ENCODE measurements around the gene ADAMTS9. TPM values are rescaled to one million over a fixed set of nuclear protein-coding genes. Genes with fewer than 3 reads are reported as not detected.

The ADAMTS9 gene
- total RNA-seq, 1 donor from 2014 or later = 5.1 TPM

DNA sequence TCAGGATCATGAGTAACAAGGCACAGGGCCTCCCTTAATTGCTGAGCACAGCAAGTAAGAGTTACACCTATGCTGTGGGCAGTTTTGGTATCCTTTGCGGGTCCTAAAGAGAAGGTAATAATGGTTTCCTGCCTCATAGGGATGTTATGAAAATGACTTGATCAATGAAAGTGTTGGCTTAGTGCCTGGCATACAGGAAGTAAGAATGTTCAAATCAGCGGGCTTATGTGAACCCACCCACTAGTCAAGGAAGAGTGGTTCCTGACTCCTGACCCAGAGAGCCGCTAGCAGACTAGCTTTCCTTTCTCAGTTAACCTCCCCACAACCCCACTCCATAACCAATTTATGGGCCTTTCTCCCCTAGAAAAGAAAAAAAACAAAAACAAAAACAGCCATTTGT, 5.2 kb upstream of the ADAMTS9 start:
- no peaks in the 10 kb centered on the region for H3K27me3 Mint-ChIP-seq (ENCODE audit: low read depth)
- no peak for DNase-seq (ENCODE audit: low spot score)
- peaks cover 9% of the 10 kb centered on the region for H3K4me1 Mint-ChIP-seq (ENCODE audit: low read depth)
- no peak overlapping the region for H3K4me3 Mint-ChIP-seq (ENCODE audit: unreplicated experiment)
- TF ChIP-seq, protein P1, sequence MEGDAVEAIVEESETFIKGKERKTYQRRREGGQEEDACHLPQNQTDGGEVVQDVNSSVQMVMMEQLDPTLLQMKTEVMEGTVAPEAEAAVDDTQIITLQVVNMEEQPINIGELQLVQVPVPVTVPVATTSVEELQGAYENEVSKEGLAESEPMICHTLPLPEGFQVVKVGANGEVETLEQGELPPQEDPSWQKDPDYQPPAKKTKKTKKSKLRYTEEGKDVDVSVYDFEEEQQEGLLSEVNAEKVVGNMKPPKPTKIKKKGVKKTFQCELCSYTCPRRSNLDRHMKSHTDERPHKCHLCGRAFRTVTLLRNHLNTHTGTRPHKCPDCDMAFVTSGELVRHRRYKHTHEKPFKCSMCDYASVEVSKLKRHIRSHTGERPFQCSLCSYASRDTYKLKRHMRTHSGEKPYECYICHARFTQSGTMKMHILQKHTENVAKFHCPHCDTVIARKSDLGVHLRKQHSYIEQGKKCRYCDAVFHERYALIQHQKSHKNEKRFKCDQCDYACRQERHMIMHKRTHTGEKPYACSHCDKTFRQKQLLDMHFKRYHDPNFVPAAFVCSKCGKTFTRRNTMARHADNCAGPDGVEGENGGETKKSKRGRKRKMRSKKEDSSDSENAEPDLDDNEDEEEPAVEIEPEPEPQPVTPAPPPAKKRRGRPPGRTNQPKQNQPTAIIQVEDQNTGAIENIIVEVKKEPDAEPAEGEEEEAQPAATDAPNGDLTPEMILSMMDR (IDR thresholded peaks at IDR 0.05) = no peak
- no peaks in the 10 kb centered on the region for H3K36me3 Mint-ChIP-seq (ENCODE audit: low read depth)
- no peaks in the 10 kb centered on the region for H3K9me3 Mint-ChIP-seq (ENCODE audit: low read depth)
- no peak overlapping the region for H3K27ac Mint-ChIP-seq (ENCODE audit: unreplicated experiment)

DNA sequence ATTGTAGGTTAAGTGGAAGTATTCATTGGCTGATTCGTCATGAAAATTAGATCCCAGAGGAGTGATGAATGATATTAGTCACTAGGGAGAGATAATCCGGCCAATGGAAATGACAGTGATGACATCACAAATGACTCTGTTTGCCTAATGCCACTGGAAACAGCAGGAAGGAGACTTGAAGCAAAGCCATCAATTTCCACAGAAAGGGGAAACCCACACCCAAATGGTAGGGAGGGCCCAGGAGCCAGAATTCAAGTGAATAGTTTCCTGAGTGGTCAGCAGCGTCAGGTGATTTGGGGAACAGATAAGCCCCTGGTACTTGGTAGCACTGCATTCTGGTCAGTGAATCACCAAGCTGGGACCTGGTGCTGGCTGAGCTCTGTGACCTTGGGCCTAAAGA, 3.3 kb upstream of the ADAMTS9 start:
- H3K27ac Mint-ChIP-seq (ENCODE audit: unreplicated experiment) = no peak overlapping the region
- H3K36me3 Mint-ChIP-seq (ENCODE audit: low read depth) = no peaks in the 10 kb centered on the region
- peaks cover 21% of the 10 kb centered on the region for H3K4me1 Mint-ChIP-seq (ENCODE audit: low read depth)
- H3K9me3 Mint-ChIP-seq (ENCODE audit: low read depth) = no peaks in the 10 kb centered on the region
- no peak overlapping the region for H3K4me3 Mint-ChIP-seq (ENCODE audit: unreplicated experiment)
- no peaks in the 10 kb centered on the region for H3K27me3 Mint-ChIP-seq (ENCODE audit: low read depth)
- no peak for DNase-seq (ENCODE audit: low spot score)
- TF ChIP-seq, protein P1 (IDR thresholded peaks at IDR 0.05) = no peak

DNA sequence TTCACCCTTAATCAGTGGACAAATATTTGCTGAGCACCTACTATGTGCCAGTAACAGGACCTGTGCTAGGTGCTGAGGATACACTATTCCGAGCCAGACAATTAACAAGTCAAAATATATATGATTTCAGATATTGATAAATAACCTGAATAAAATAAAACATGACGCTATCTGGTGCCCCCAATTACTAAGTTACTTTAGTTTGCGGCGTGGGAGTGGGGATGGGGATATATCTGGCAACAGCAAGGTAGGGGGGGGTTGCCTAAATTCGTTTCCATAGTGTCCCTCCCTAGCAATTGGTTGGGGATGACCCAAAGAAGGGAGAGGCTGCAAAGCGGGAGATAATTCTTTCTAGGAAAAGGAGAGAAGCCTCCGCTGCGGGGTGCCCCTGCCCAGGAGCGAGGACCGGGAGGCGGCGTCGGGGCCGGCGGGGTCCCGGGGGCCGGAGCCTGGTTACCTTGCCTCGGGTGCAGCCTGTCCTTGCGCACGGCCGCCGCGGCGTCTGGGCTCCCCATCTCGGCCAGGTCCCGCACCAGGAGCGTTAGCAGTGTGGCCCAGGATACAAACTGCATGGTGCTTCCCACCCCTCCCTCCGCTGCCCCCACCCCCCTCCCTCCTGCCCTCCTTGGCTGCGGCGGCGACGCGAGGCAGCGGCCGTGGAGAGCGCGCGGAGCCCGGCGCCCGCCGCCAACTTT, 567 bp downstream of the ADAMTS9 start:
- no peak for DNase-seq (ENCODE audit: low spot score)
- peaks cover 35% of the 10 kb centered on the region for H3K4me1 Mint-ChIP-seq (ENCODE audit: low read depth)
- H3K4me3 Mint-ChIP-seq (ENCODE audit: unreplicated experiment) = peak overlapping the region; percentile 97
- TF ChIP-seq, protein P1 (IDR thresholded peaks at IDR 0.05) = no peak
- H3K9me3 Mint-ChIP-seq (ENCODE audit: low read depth) = no peaks in the 10 kb centered on the region
- no peaks in the 10 kb centered on the region for H3K36me3 Mint-ChIP-seq (ENCODE audit: low read depth)
- peak overlapping the region; percentile 98 for H3K27ac Mint-ChIP-seq (ENCODE audit: unreplicated experiment)
- no peaks in the 10 kb centered on the region for H3K27me3 Mint-ChIP-seq (ENCODE audit: low read depth)

DNA sequence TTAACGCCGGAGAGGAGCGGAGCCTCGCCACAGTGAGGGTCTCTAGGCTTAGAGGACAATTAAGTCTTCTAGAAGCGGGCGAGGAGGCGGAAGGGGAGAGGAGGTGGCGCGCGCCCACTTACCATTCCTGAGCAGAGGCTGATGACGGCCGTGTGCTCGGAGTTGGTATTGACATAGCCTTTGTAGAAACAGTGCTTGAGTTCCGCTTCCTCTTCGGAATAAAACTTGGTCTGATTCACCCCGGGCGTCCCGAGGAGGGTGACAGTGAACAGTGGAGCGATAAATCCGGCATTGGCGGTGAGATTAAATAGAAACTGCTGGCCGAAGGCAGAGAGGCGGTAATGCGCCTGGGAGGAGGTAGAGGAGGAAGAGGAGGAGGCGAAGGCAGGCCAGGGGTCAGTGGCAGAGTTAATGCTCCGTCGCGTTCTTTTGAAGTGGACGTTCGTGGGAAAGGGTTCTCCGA, 1.3 kb downstream of the ADAMTS9 start:
- no peaks in the 10 kb centered on the region for H3K36me3 Mint-ChIP-seq (ENCODE audit: low read depth)
- no peak for DNase-seq (ENCODE audit: low spot score)
- H3K9me3 Mint-ChIP-seq (ENCODE audit: low read depth) = no peaks in the 10 kb centered on the region
- H3K27me3 Mint-ChIP-seq (ENCODE audit: low read depth) = no peaks in the 10 kb centered on the region
- TF ChIP-seq, protein P1 (IDR thresholded peaks at IDR 0.05) = no peak
- H3K4me1 Mint-ChIP-seq (ENCODE audit: low read depth) = peaks cover 35% of the 10 kb centered on the region
- peak overlapping the region; percentile 97 for H3K4me3 Mint-ChIP-seq (ENCODE audit: unreplicated experiment)
- H3K27ac Mint-ChIP-seq (ENCODE audit: unreplicated experiment) = peak overlapping the region; percentile 98

DNA sequence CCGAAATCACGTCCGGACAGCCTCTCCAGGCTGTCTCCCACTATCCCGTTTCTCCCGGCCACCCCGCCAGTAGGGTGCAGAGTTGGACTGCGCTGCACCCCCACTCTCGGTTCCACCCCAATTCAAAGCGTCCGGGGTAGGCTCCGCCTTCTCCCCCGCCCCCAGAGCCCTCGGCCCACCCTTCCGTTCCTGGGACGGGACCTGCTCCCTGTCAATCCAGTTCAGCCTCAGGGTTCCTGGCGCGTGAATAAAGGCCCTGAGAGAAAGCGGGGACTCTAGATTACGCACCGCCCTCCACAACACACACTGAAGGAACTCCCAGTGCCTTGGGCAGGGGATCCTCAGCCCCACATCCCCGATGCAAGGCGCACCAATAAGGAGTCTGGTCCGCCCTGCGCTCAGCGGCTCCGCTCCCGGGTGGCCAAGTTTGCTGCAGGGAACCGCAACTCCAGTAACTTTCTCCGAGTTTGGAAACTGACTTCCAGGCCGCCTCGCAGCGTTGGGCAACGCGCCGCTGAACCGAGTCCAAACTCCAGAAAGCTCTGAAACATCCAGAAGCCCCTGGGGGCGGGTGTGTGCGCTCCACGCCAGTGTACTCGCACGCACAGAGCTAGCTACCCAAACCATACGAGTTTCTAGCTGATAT, 1.9 kb downstream of the ADAMTS9 start:
- no peaks in the 10 kb centered on the region for H3K9me3 Mint-ChIP-seq (ENCODE audit: low read depth)
- no peak for DNase-seq (ENCODE audit: low spot score)
- TF ChIP-seq, protein P1 (IDR thresholded peaks at IDR 0.05) = peak; percentile 70
- H3K27me3 Mint-ChIP-seq (ENCODE audit: low read depth) = no peaks in the 10 kb centered on the region
- H3K4me1 Mint-ChIP-seq (ENCODE audit: low read depth) = peaks cover 35% of the 10 kb centered on the region
- H3K36me3 Mint-ChIP-seq (ENCODE audit: low read depth) = no peaks in the 10 kb centered on the region
- H3K27ac Mint-ChIP-seq (ENCODE audit: unreplicated experiment) = peak overlapping the region; percentile 98
- peak overlapping the region; percentile 97 for H3K4me3 Mint-ChIP-seq (ENCODE audit: unreplicated experiment)
